Endothelial cell of umbilical vein (primary cell): ENCODE measurements around the gene PIP5K1C. TPM values are rescaled to one million over a fixed set of nuclear protein-coding genes. Genes with fewer than 3 reads are reported as not detected.

ENCODE experiments used
- BruUV-seq: library from RNA; stranded (reverse); fragments of 400-500 nt; replicated peaks from 2 replicates; lab custom pipeline; 2021; lab: Mats Ljungman, UMichigan
- CTCF ChIA-PET: fragments of 300-600, 350-600 bp; sonication (Branson Sonifier 250); formaldehyde crosslinking; loops from one replicate; lab custom pipeline; 2021; ENCODE audit warnings: antibody characterized with exemption, inconsistent platforms; lab: Charles Lee
- POLR2A ChIA-PET: fragments of 300-600, 350-600 bp; sonication (Branson Sonifier 250); formaldehyde crosslinking; loops from one replicate; lab custom pipeline; 2021; ENCODE audit warnings: antibody characterized with exemption, inconsistent platforms; lab: Charles Lee
- DNase-seq: peaks from one replicate; pipeline ENCODE4 v3.0.0-alpha.2; 2011; ENCODE audit warnings: low read depth, low spot score
- FAIRE-seq: peaks from 2 replicates; lab custom pipeline; 2011; peaks lifted over from hg19 to GRCh38; lab: Jason Lieb, UNC
- H2AFZ ChIP-seq: 2 replicates; pipeline ENCODE4 v1.6.0; 2012; ENCODE audit warnings: low read depth, low read length, control low read depth, inconsistent platforms
- H3K27ac ChIP-seq: 2 replicates; pipeline ENCODE4 v1.5.1; 2011; ENCODE audit warnings: low read depth, mild to moderate bottlenecking, control low read depth, low read length, moderate library complexity; ENCODE audit not compliant: insufficient read depth
- H3K27me3 ChIP-seq, 2 experiments: 2 replicates each; pipeline versions ENCODE4 v1.6.0 to v1.6.1; 2011; ENCODE audit warnings: low read length in 2 of 2, mixed read lengths in 1 of 2; ENCODE audit not compliant: control insufficient read depth in 2 of 2, insufficient read depth in 2 of 2
- H3K36me3 ChIP-seq, 2 experiments: 2 replicates in 1 of 2; 3 replicates in 1 of 2; pipeline ENCODE4 v1.5.1; 2011; ENCODE audit warnings: low read length in 2 of 2, mild to moderate bottlenecking in 1 of 2, moderate library complexity in 1 of 2; ENCODE audit not compliant: control insufficient read depth in 2 of 2, insufficient read depth in 2 of 2; ENCODE audit errors: extremely low read depth in 1 of 2
- H3K4me1 ChIP-seq: 3 replicates; pipeline ENCODE4 v1.5.1; 2011; ENCODE audit warnings: mild to moderate bottlenecking, low read length; ENCODE audit not compliant: control insufficient read depth, insufficient read depth; ENCODE audit errors: extremely low read depth
- H3K4me2 ChIP-seq: 2 replicates; pipeline ENCODE4 v1.6.1; 2011; ENCODE audit warnings: low read length, control low read depth, mixed read lengths; ENCODE audit not compliant: insufficient read depth
- H3K4me3 ChIP-seq, 3 experiments: fragments of 200-600 bp in 1 of 3; sonication (generic), shearing (Covaris generic) in 1 of 3; replicated peaks in 1 of 3; 2 replicates each; pipeline ENCODE4 v1.5.1; 2011 to 2016; ENCODE audit warnings: control low read depth in 3 of 3, low read length in 3 of 3, mild to moderate bottlenecking in 2 of 3, inconsistent platforms in 1 of 3, low read depth in 1 of 3, moderate library complexity in 1 of 3; ENCODE audit not compliant: insufficient read depth in 1 of 3
- H3K79me2 ChIP-seq: 2 replicates; pipeline ENCODE4 v1.6.0; 2012; ENCODE audit warnings: low read length, inconsistent platforms; ENCODE audit not compliant: control insufficient read depth, insufficient read depth
- H3K9ac ChIP-seq: replicated peaks from 2 replicates; pipeline ENCODE3; 2011; ENCODE audit warnings: low read length, control low read depth; ENCODE audit not compliant: insufficient read depth; ENCODE audit errors: extremely low read depth
- H3K9me1 ChIP-seq: replicated peaks from 3 replicates; pipeline ENCODE4 v1.6.0; 2011; ENCODE audit warnings: mild to moderate bottlenecking, low read length; ENCODE audit not compliant: control insufficient read depth, insufficient read depth; ENCODE audit errors: extremely low read depth
- H3K9me3 ChIP-seq: replicated peaks from 2 replicates; pipeline ENCODE4 v1.5.1; 2012; ENCODE audit warnings: low read length, inconsistent platforms; ENCODE audit not compliant: control insufficient read depth, insufficient read depth
- H4K20me1 ChIP-seq: replicated peaks from 2 replicates; pipeline ENCODE3; 2011; ENCODE audit warnings: mild to moderate bottlenecking, low read length; ENCODE audit not compliant: control insufficient read depth, insufficient read depth; ENCODE audit errors: extremely low read depth
- EZH2 ChIP-seq: IDR thresholded peaks from 2 replicates; pipeline ENCODE4 v1.6.1; 2012; ENCODE audit warnings: borderline replicate concordance, low read depth, mild to moderate bottlenecking, moderate library complexity, low read length, inconsistent platforms; ENCODE audit not compliant: severe bottlenecking
- FOS ChIP-seq: IDR thresholded peaks from 2 replicates; pipeline ENCODE4 v1.6.1; 2011; ENCODE audit warnings: mild to moderate bottlenecking, low read length, moderate library complexity, borderline replicate concordance; ENCODE audit not compliant: insufficient read depth
- GATA2 ChIP-seq: IDR thresholded peaks from 2 replicates; pipeline ENCODE4 v1.7.0; 2011; ENCODE audit warnings: low read depth, mild to moderate bottlenecking, moderate library complexity, mixed read lengths, low read length; ENCODE audit not compliant: insufficient read length, insufficient read depth
- JUN ChIP-seq: IDR thresholded peaks from 2 replicates; pipeline ENCODE4 v1.6.1; 2011; ENCODE audit warnings: borderline replicate concordance, low read depth; ENCODE audit not compliant: insufficient read length, insufficient read depth
- MAX ChIP-seq: IDR thresholded peaks from 2 replicates; pipeline ENCODE4 v1.6.1; 2011; ENCODE audit not compliant: insufficient read depth, insufficient read length
- MYC ChIP-seq: IDR thresholded peaks from one replicate; pipeline ENCODE4 v1.6.1; 2011; ENCODE audit warnings: mild to moderate bottlenecking, low read depth, low read length
- POLR2A ChIP-seq: IDR thresholded peaks from 2 replicates; pipeline ENCODE4 v1.6.1; 2012; ENCODE audit warnings: low read depth, mild to moderate bottlenecking, control low read depth, low read length
- POLR2AphosphoS5 ChIP-seq: IDR thresholded peaks from 2 replicates; pipeline ENCODE4 v1.6.1; 2012; ENCODE audit warnings: low read depth, mild to moderate bottlenecking, control low read depth, low read length, moderate library complexity; ENCODE audit not compliant: insufficient read depth
- dilution Hi-C: fragments of 300-500 bp; cut with MboI; formaldehyde crosslinking; loops from one replicate; pipeline ENCODE4 v1.15.0; 2019; ENCODE audit warnings: low sequenced_read_pairs; ENCODE audit not compliant: extremely low pct_ligation_motif_present
- intact Hi-C: fragments of 100-400 bp; cut with micrococcal nuclease; formaldehyde crosslinking; loops from one replicate; pipeline ENCODE4 v1.10.0; 2022
- polyA plus RNA-seq, 4 experiments: library from polyadenylated mRNA; depleted of rRNA in 3 of 4; stranded (reverse) in 3 of 4; unstranded in 1 of 4; fragments of >200 nt; gene quantifications; 2 replicates each; pipeline versions ENCODE4 v1.2.1 to v1.2.3, GENCODE V29; 2011 to 2012; ENCODE audit warnings: missing spikeins in 1 of 4
- total RNA-seq: library from RNA; stranded (reverse); gene quantifications from 2 replicates; pipeline ENCODE4 v1.2.3, GENCODE V29; 2021
- TF ChIP-seq, protein P1 (sequence below), 2 donors: IDR thresholded peaks; 1 replicate in 1 of 2; 2 replicates in 1 of 2; pipeline ENCODE4 v1.5.1; 2011; ENCODE audit warnings: low read length in 2 of 2, mild to moderate bottlenecking in 2 of 2, moderate library complexity in 2 of 2, control low read depth in 1 of 2, inconsistent platforms in 1 of 2, low read depth in 1 of 2; ENCODE audit not compliant: insufficient read depth in 1 of 2; ENCODE audit errors: extremely low read depth in 1 of 2

Gene PIP5K1C
- total and polyA plus RNA-seq, 2 donors (not counting 3 experiments of a cell fraction or from before 2014, with no cell fraction given) = 31.6 to 79.5 TPM

DNA sequence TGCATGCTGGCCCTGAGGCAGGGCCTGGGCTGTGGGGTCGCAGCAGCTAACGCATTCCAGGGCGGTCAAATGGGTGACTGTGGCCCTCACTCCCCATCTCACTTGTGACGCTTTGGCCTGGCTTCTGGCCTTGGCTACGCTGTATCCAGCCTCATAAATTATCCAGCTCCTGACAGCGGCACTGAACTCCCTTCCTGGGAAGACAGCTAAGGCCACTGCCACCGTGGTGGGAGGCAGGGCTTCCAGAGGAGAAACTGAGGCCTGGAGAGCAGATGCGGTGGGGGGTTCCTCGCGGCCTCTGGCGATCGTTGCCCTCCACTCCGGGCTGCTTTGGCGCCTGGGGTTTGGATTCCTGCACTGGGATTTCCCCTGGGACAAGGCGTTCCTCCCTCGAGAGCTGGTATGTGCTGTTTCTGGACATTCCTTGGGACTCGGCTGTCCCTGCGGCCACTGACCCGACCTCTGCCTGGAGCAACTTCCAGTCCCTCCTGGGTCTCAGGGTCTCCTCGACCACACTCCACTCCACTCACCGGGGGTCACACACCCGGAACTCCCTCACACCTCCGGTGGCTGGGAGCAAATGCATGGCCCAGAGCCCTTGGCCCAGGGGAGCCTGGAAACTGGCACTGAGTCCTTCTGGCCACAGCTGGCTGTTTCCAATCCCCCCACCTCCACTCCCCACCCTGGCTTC is 97.0 kb downstream of the PIP5K1C start:
- no peaks in the 10 kb centered on the region for H3K27me3 ChIP-seq
- no peak for DNase-seq
- no peaks in the 10 kb centered on the region for H3K9me1 ChIP-seq
- H3K36me3 ChIP-seq = no peaks in the 10 kb centered on the region
- no peak overlapping the region for H3K4me2 ChIP-seq
- BruUV-seq = no TSS peak
- H3K4me3 ChIP-seq = no peak overlapping the region
- no peaks in the 10 kb centered on the region for H3K79me2 ChIP-seq
- no peak overlapping the region for H2AFZ ChIP-seq
- FAIRE-seq = no peak
- H3K4me1 ChIP-seq = peaks cover 15% of the 10 kb centered on the region
- intact Hi-C loops (no loop called here), dilution Hi-C loops (no loop called here)
- no peak overlapping the region for H3K9ac ChIP-seq
- TF ChIP-seq JUN (no peak), POLR2A (no peak), POLR2AphosphoS5 (no peak), MAX (no peak), MYC (no peak), EZH2 (no peak), GATA2 (no peak), FOS (no peak)
- TF ChIP-seq, protein P1, sequence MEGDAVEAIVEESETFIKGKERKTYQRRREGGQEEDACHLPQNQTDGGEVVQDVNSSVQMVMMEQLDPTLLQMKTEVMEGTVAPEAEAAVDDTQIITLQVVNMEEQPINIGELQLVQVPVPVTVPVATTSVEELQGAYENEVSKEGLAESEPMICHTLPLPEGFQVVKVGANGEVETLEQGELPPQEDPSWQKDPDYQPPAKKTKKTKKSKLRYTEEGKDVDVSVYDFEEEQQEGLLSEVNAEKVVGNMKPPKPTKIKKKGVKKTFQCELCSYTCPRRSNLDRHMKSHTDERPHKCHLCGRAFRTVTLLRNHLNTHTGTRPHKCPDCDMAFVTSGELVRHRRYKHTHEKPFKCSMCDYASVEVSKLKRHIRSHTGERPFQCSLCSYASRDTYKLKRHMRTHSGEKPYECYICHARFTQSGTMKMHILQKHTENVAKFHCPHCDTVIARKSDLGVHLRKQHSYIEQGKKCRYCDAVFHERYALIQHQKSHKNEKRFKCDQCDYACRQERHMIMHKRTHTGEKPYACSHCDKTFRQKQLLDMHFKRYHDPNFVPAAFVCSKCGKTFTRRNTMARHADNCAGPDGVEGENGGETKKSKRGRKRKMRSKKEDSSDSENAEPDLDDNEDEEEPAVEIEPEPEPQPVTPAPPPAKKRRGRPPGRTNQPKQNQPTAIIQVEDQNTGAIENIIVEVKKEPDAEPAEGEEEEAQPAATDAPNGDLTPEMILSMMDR (IDR thresholded peaks at IDR 0.05; ENCODE audit: extremely low read depth in 1 of 2, insufficient read depth in 1 of 2, low read depth in 1 of 2, low read length in 2 of 2) = no peak
- no peak overlapping the region for H3K27ac ChIP-seq
- no peaks in the 10 kb centered on the region for H4K20me1 ChIP-seq
- H3K9me3 ChIP-seq = no peaks in the 10 kb centered on the region
- ChIA-PET CTCF (interaction anchor here (1.5 to 1.9 kb wide), 2 partner anchors 12 to 18 kb away, joined by 6 to 10 read pairs; partner anchors contain the start of gene GIPC3), POLR2A (no interaction called here)
